Mucosa of descending colon (tissue), 3 donors: ENCODE data around the gene MORN5. TPM values are rescaled to one million over a fixed set of nuclear protein-coding genes. Genes with fewer than 3 reads are reported as not detected.

Experiments
- ATAC-seq: fragments of 200-7000 bp; cut with Tn5 transposase; one replicate; pipeline ENCODE4 v1.9.1; 2020; ENCODE audit warnings: mild to moderate bottlenecking, moderate library complexity
- DNase-seq, 3 donors: peaks; one replicate each; pipeline ENCODE4 v3.0.0-alpha.2; 2020
- H3K36me3 ChIP-seq: fragments of 200-600 bp; one replicate; pipeline ENCODE4 v1.8.0; 2021; ENCODE audit warnings: low read depth, mild to moderate bottlenecking
- H3K4me1 ChIP-seq: fragments of 200-600 bp; one replicate; pipeline ENCODE4 v1.8.0; 2021; ENCODE audit warnings: low read depth, mild to moderate bottlenecking
- H3K4me3 ChIP-seq: fragments of 200-600 bp; one replicate; pipeline ENCODE4 v1.8.0; 2021; ENCODE audit warnings: mild to moderate bottlenecking
- H3K9me3 ChIP-seq: fragments of 200-600 bp; one replicate; pipeline ENCODE4 v1.8.0; 2021; ENCODE audit warnings: mild to moderate bottlenecking
- CTCF ChIP-seq: fragments of 200-600 bp; IDR thresholded peaks from one replicate; pipeline ENCODE4 v1.8.0; 2022; ENCODE audit warnings: antibody characterized with exemption, mild to moderate bottlenecking
- intact Hi-C, 2 donors: fragments of 100-400 bp; cut with DNase I in 1 of 2; cut with micrococcal nuclease in 1 of 2; formaldehyde crosslinking; loops; one replicate each; pipeline versions ENCODE4 v1.11.0 to v1.11.1; 2022; cut with DNase I, micrococcal nuclease
- total RNA-seq, 3 donors: library from RNA; stranded (reverse); fragmentation: NEBNext Ultra II Directional in 2 of 3; extraction: Animal tissue kit (Norgen Biotek cat#: 25700) in 2 of 3; gene quantifications; one replicate each; pipeline versions ENCODE4 v1.2.1 to v1.2.4, GENCODE V29; 2021 to 2023
- donor health status: DM: no; HTN: no; CAD: no; lungs with moderate emphysema.
- donor health status: DM: no; HTN: no; CAD: no.
- donor health status: DM: no; HTN: yes; CAD: no.

The MORN5 gene
- total RNA-seq, 3 donors from 2014 or later, result 1.6 to 21.2 TPM; not detected in 1

- intact Hi-C loops, result no loop called here
- Histone ChIP-seq H3K4me3 (no peak overlapping the region), H3K36me3 (no peaks in the 10 kb centered on the region), H3K4me1 (peaks cover 10% of the 10 kb centered on the region), H3K9me3 (no peaks in the 10 kb centered on the region)
- no peak for TF ChIP-seq CTCF
- DNase-seq, result no peak
- ATAC-seq, result no peak
Measured at GRCh38 chr9:122232796-122233306, 73.1 kb downstream of the MORN5 start.

GRCh38 chr9:122234022-122234748 lies 74.5 kb downstream of the MORN5 start:
- DNase-seq (no peak), ATAC-seq (no peak)
- TF ChIP-seq CTCF, result no peak
- H3K4me3 ChIP-seq, result no peak overlapping the region
- no peaks in the 10 kb centered on the region for H3K4me1 ChIP-seq
- intact Hi-C loops, result no loop called here
- H3K36me3 ChIP-seq, result no peaks in the 10 kb centered on the region
- no peaks in the 10 kb centered on the region for H3K9me3 ChIP-seq

GRCh38 chr9:122236681-122237080 lies 77.0 kb downstream of the MORN5 start:
- intact Hi-C loops, result no loop called here
- Histone ChIP-seq H3K4me3 (no peak overlapping the region), H3K36me3 (no peaks in the 10 kb centered on the region), H3K9me3 (no peaks in the 10 kb centered on the region), H3K4me1 (no peaks in the 10 kb centered on the region)
- no peak for TF ChIP-seq CTCF
- no peak for DNase-seq
- ATAC-seq, result no peak

GRCh38 chr9:122239722-122240121 lies 80.0 kb downstream of the MORN5 start:
- Histone ChIP-seq H3K4me1 (no peaks in the 10 kb centered on the region), H3K36me3 (no peaks in the 10 kb centered on the region), H3K4me3 (no peak overlapping the region), H3K9me3 (no peaks in the 10 kb centered on the region)
- no peak for DNase-seq
- TF ChIP-seq CTCF, result no peak
- ATAC-seq, result no peak
- intact Hi-C loops, result no loop called here

- no peaks in the 10 kb centered on the region for H3K9me3 ChIP-seq
- intact Hi-C loops, result no loop called here
- no peak for TF ChIP-seq CTCF
- H3K4me1 ChIP-seq, result no peaks in the 10 kb centered on the region
- no peak overlapping the region for H3K4me3 ChIP-seq
- no peak for DNase-seq
- H3K36me3 ChIP-seq, result no peaks in the 10 kb centered on the region
- ATAC-seq, result no peak
Measured at GRCh38 chr9:122244349-122244748, 84.6 kb downstream of the MORN5 start.
